ENCODE data around the gene B9D1. TPM values are rescaled to one million over a fixed set of nuclear protein-coding genes. Genes with fewer than 3 reads are reported as not detected.
A peak's percentile ranks its signal among the peaks of the same experiment; 100 is the strongest.

B9D1 gene
- total and polyA plus RNA-seq, 2 of the 13 experiments (the other 11 are each of a cell fraction or from before 2014, with no cell fraction given): 27.7 to 31.1 TPM

DNA sequence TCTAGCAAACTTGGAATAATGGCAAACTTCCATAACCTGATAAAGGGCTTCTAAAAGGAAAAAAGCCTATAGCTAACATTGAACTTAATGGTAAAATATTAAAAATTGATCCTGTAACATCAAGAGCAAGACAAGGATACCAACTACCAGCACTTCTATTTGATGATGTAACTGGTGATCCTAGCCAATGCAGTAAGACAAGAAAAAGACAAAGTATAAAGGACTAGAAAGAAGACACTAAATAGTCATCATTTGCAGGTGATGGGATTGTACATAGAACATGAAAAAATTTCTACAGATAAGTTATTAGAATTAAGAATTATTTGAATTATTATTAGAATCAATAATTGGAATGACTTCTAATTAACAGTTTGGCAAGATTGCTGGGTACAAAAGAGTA, 37.0 kb downstream of the B9D1 start:
- no peak overlapping the region for H3K4me3 ChIP-seq (replicated peaks in 1 of 3; ENCODE audit: insufficient read depth in 1 of 3, low read depth in 2 of 3, low read length in 3 of 3)
- no peak overlapping the region for H3K27ac ChIP-seq (ENCODE audit: extremely low read length, insufficient read depth, low read length)
- peaks cover 6% of the 10 kb centered on the region; the same call in 1 of the 2 replicates for H3K4me1 ChIP-seq (ENCODE audit: insufficient read depth, low read length)
- CTCF ChIA-PET (ENCODE audit: low intra/inter-chr PET ratio, low total read pairs): no interaction called here
- BruUV-seq (replicated peaks): no TSS peak
- no peaks in the 10 kb centered on the region for H3K27me3 ChIP-seq (ENCODE audit: control insufficient read depth in 1 of 2, insufficient read depth in 2 of 2, low read length in 2 of 2)
- H3K36me3 ChIP-seq (replicated peaks in 1 of 2; ENCODE audit: control insufficient read depth in 1 of 2, insufficient read depth in 2 of 2, low read length in 2 of 2): no peaks in the 10 kb centered on the region; a peak in 1 of 5 replicates
- FAIRE-seq (no peak), DNase-seq (ENCODE audit: low spot score) (no peak), ATAC-seq (no peak)
- H3K4me2 ChIP-seq (ENCODE audit: low read depth, low read length): no peak overlapping the region
- H2AFZ ChIP-seq (ENCODE audit: low read length): no peak overlapping the region
- no peak overlapping the region for H3K9ac ChIP-seq (ENCODE audit: insufficient read depth, low read depth, low read length)
- H4K20me1 ChIP-seq (ENCODE audit: insufficient read depth, low read length): no peaks in the 10 kb centered on the region
- intact Hi-C loops (cut with micrococcal nuclease; ENCODE audit: unreplicated experiment): no loop called here
- in situ Hi-C loops (cut with HindIII; ENCODE audit: extremely low pct_ligation_motif_present, low pct_unique_long_range_greater_than_20kb): no loop called here
- TF ChIP-seq, protein P1, sequence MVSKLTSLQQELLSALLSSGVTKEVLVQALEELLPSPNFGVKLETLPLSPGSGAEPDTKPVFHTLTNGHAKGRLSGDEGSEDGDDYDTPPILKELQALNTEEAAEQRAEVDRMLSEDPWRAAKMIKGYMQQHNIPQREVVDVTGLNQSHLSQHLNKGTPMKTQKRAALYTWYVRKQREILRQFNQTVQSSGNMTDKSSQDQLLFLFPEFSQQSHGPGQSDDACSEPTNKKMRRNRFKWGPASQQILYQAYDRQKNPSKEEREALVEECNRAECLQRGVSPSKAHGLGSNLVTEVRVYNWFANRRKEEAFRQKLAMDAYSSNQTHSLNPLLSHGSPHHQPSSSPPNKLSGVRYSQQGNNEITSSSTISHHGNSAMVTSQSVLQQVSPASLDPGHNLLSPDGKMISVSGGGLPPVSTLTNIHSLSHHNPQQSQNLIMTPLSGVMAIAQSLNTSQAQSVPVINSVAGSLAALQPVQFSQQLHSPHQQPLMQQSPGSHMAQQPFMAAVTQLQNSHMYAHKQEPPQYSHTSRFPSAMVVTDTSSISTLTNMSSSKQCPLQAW (CRISPR knock-in tag; IDR thresholded peaks at IDR 0.05): no peak
- TF ChIP-seq, protein P2, sequence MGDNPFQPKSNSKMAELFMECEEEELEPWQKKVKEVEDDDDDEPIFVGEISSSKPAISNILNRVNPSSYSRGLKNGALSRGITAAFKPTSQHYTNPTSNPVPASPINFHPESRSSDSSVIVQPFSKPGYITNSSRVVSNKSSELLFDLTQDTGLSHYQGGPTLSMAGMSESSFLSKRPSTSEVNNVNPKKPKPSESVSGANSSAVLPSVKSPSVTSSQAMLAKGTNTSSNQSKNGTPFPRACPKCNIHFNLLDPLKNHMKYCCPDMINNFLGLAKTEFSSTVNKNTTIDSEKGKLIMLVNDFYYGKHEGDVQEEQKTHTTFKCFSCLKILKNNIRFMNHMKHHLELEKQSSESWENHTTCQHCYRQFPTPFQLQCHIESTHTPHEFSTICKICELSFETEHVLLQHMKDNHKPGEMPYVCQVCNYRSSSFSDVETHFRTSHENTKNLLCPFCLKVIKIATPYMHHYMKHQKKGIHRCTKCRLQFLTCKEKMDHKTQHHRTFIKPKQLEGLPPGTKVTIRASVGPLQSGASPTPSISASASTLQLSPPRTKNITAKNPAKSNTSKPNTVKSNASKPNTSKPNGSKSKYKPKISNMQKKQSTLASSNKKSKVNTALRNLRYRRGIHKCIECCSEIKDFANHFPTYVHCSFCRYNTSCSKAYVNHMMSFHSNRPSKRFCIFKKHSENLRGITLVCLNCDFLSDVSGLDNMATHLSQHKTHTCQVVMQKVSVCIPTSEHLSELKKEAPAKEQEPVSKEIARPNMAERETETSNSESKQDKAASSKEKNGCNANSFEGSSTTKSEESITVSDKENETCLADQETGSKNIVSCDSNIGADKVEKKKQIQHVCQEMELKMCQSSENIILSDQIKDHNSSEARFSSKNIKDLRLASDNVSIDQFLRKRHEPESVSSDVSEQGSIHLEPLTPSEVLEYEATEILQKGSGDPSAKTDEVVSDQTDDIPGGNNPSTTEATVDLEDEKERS (CRISPR knock-in tag; IDR thresholded peaks at IDR 0.05): peak; percentile 63; the same call in 1 of the 2 replicates
- TF ChIP-seq FOXK1 (CRISPR knock-in tag; IDR thresholded peaks at IDR 0.05; ENCODE audit: borderline replicate concordance, low read depth): no peak
- peaks cover 11% of the 10 kb centered on the region; the same call in 1 of the 2 replicates for H3K9me3 ChIP-seq (ENCODE audit: low read length)
- POLR2A ChIA-PET: no interaction called here
- H3K79me2 ChIP-seq (ENCODE audit: insufficient read depth, low read length): no peaks in the 10 kb centered on the region
